ENCODE measurements around the gene DNAJC24.

DNA sequence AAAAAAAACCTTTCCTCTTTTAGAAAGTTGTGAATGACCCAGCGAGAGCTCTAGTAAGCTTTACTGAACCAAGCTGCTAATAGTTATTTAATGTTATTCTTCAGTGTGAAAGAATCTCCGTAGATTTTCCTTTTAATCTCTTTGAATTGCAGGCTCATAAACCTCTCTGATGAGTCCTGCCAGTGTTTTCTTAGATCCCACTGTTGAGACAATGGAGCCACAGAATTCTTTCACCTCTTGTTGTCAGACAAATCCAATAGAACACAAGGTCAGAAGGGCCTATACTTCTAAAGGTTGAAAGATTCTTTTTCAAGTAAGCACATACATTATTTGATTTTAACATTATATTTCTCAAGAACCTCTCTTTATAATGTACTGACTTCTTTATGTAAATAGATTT lies 52.2 kb downstream of the DNAJC24 start:
- TF ChIP-seq ARNT (IDR thresholded peaks at IDR 0.05) (no peak), HDGF (IDR thresholded peaks at IDR 0.05; ENCODE audit: borderline replicate concordance) (no peak)
